HepG2 (cell line): ENCODE results near the gene SLC25A11. TPM values are rescaled to one million over a fixed set of nuclear protein-coding genes. Genes with fewer than 3 reads are reported as not detected.

ENCODE experiments used
- ARNT2 ChIP-seq: sonication (generic); formaldehyde crosslinking; IDR thresholded peaks from 2 replicates; pipeline ENCODE4 v1.8.0; 2022; ENCODE audit warnings: mild to moderate bottlenecking, low read depth, missing genetic modification reagents, moderate library complexity
- EEA1 ChIP-seq: sonication (generic); formaldehyde crosslinking; IDR thresholded peaks from 2 replicates; pipeline ENCODE4 v1.5.1; 2020; ENCODE audit warnings: mild to moderate bottlenecking, missing genetic modification reagents, borderline replicate concordance
- GABPA ChIP-seq, 2 experiments: IDR thresholded peaks; 2 replicates each; pipeline ENCODE4 v1.6.1; 2011 to 2016; ENCODE audit warnings: low read depth in 2 of 2, low read length in 1 of 2, missing biosample characterization in 1 of 2, missing genetic modification characterization in 1 of 2
- GATAD1 ChIP-seq: IDR thresholded peaks from 2 replicates; pipeline ENCODE4 v1.6.1; 2016; ENCODE audit warnings: missing genetic modification reagents, missing compliant biosample characterization
- KLF13 ChIP-seq: sonication (generic); formaldehyde crosslinking; IDR thresholded peaks from 2 replicates; pipeline ENCODE4 v1.4.0; 2020; ENCODE audit warnings: mild to moderate bottlenecking, missing genetic modification reagents
- KLF15 ChIP-seq: sonication (generic); formaldehyde crosslinking; IDR thresholded peaks from 2 replicates; pipeline ENCODE4 v1.8.1; 2023; ENCODE audit warnings: borderline replicate concordance, mild to moderate bottlenecking, inconsistent platforms, missing genetic modification reagents, mixed read lengths
- MAFF ChIP-seq: IDR thresholded peaks from 2 replicates; pipeline ENCODE4 v1.6.1; 2011; ENCODE audit warnings: low read depth, low read length, improper control_type of control experiment
- NFIB ChIP-seq: sonication (generic); formaldehyde crosslinking; IDR thresholded peaks from 2 replicates; pipeline ENCODE4 v1.9.0; 2021; ENCODE audit warnings: missing genetic modification reagents, mild to moderate bottlenecking, borderline replicate concordance
- NFKB2 ChIP-seq: sonication (generic); formaldehyde crosslinking; IDR thresholded peaks from 2 replicates; pipeline ENCODE4 v1.4.0; 2020; ENCODE audit warnings: missing genetic modification reagents, borderline replicate concordance
- NFKBIZ ChIP-seq: IDR thresholded peaks from 2 replicates; pipeline ENCODE4 v1.6.1; 2018; ENCODE audit warnings: missing genetic modification reagents, missing compliant biosample characterization
- RCOR2 ChIP-seq: IDR thresholded peaks from 2 replicates; pipeline ENCODE4 v1.6.1; 2016; ENCODE audit warnings: missing biosample characterization, missing genetic modification reagents
- SP140L ChIP-seq: sonication (generic); formaldehyde crosslinking; IDR thresholded peaks from 2 replicates; pipeline ENCODE4 v1.4.0; 2020; ENCODE audit warnings: missing genetic modification reagents, borderline replicate concordance
- TBP ChIP-seq: sonication (generic); formaldehyde crosslinking; IDR thresholded peaks from 2 replicates; pipeline ENCODE4 v1.5.0; 2020; ENCODE audit warnings: missing genetic modification reagents
- ZBTB1 ChIP-seq: sonication (generic); formaldehyde crosslinking; IDR thresholded peaks from 2 replicates; pipeline ENCODE4 v1.4.0; 2020; ENCODE audit warnings: missing genetic modification reagents, borderline replicate concordance
- ZFYVE20 ChIP-seq: sonication (generic); formaldehyde crosslinking; IDR thresholded peaks from 2 replicates; pipeline ENCODE4 v1.8.0; 2023; ENCODE audit warnings: low read depth, mild to moderate bottlenecking, moderate library complexity, missing genetic modification reagents, borderline replicate concordance
- ZNF124 ChIP-seq: sonication (generic); formaldehyde crosslinking; IDR thresholded peaks from 2 replicates; pipeline ENCODE4 v1.4.0; 2020; ENCODE audit warnings: missing genetic modification reagents
- ZNF234 ChIP-seq: sonication (generic); formaldehyde crosslinking; conservative IDR thresholded peaks from 2 replicates; pipeline ENCODE4 v1.5.1; 2020; ENCODE audit warnings: mild to moderate bottlenecking, missing genetic modification reagents
- ZNF282 ChIP-seq: fragments of 450-650 bp; IDR thresholded peaks from 2 replicates; pipeline ENCODE4 v1.6.1; 2018; ENCODE audit not compliant: partially characterized antibody
- ZNF468 ChIP-seq: sonication (generic); formaldehyde crosslinking; IDR thresholded peaks from 2 replicates; pipeline ENCODE4 v1.8.0; 2022; ENCODE audit warnings: mild to moderate bottlenecking, moderate library complexity, missing genetic modification reagents
- ZNF605 ChIP-seq: sonication (generic); formaldehyde crosslinking; IDR thresholded peaks from 2 replicates; pipeline ENCODE4 v1.8.0; 2022; ENCODE audit warnings: mild to moderate bottlenecking, missing genetic modification reagents
- ZNF709 ChIP-seq: sonication (generic); formaldehyde crosslinking; IDR thresholded peaks from 2 replicates; pipeline ENCODE4 v1.5.0; 2020; ENCODE audit warnings: mild to moderate bottlenecking, missing genetic modification reagents
- ZNF737 ChIP-seq: sonication (generic); formaldehyde crosslinking; IDR thresholded peaks from 2 replicates; pipeline ENCODE4 v1.5.0; 2020; ENCODE audit warnings: missing genetic modification reagents, mild to moderate bottlenecking, borderline replicate concordance
- ZNF780A ChIP-seq: sonication (generic); formaldehyde crosslinking; IDR thresholded peaks from 2 replicates; pipeline ENCODE4 v1.8.0; 2022; ENCODE audit warnings: mild to moderate bottlenecking, missing genetic modification reagents, moderate library complexity
- ZNF788 ChIP-seq: sonication (generic); formaldehyde crosslinking; IDR thresholded peaks from 2 replicates; pipeline ENCODE4 v1.5.0; 2020; ENCODE audit warnings: mild to moderate bottlenecking, missing genetic modification reagents, borderline replicate concordance
- polyA plus RNA-seq, 8 experiments: library from polyadenylated mRNA; depleted of rRNA in 3 of 8; stranded (reverse) in 7 of 8; unstranded in 1 of 8; fragments of >200 nt; fragmentation: Illumina TruSeq in 4 of 8; extraction: Trizol in 4 of 8; gene quantifications; 2 replicates each; pipeline versions ENCODE4 v1.2.1 to v1.2.3, GENCODE V29; 2011 to 2016; ENCODE audit warnings: low read depth in 4 of 8, missing spikeins in 1 of 8, mixed read lengths in 1 of 8; ENCODE audit not compliant: insufficient read depth in 1 of 8
- total RNA-seq, 5 experiments: library from RNA; depleted of rRNA; stranded (reverse); fragments of >200 nt; fragmentation: Illumina TruSeq; extraction: Trizol; gene quantifications; 2 replicates each; pipeline ENCODE4 v1.2.3, GENCODE V29; 2016; ENCODE audit warnings: low read depth in 1 of 5
- TF ChIP-seq, protein P1 (sequence below): sonication (generic); formaldehyde crosslinking; IDR thresholded peaks from 2 replicates; pipeline ENCODE4 v1.4.0; 2020; ENCODE audit warnings: mild to moderate bottlenecking, missing genetic modification reagents

The SLC25A11 gene
- total and polyA plus RNA-seq, 2 of the 13 experiments (the other 11 are each of a cell fraction or from before 2014, with no cell fraction given): 35.4 to 47.2 TPM

DNA sequence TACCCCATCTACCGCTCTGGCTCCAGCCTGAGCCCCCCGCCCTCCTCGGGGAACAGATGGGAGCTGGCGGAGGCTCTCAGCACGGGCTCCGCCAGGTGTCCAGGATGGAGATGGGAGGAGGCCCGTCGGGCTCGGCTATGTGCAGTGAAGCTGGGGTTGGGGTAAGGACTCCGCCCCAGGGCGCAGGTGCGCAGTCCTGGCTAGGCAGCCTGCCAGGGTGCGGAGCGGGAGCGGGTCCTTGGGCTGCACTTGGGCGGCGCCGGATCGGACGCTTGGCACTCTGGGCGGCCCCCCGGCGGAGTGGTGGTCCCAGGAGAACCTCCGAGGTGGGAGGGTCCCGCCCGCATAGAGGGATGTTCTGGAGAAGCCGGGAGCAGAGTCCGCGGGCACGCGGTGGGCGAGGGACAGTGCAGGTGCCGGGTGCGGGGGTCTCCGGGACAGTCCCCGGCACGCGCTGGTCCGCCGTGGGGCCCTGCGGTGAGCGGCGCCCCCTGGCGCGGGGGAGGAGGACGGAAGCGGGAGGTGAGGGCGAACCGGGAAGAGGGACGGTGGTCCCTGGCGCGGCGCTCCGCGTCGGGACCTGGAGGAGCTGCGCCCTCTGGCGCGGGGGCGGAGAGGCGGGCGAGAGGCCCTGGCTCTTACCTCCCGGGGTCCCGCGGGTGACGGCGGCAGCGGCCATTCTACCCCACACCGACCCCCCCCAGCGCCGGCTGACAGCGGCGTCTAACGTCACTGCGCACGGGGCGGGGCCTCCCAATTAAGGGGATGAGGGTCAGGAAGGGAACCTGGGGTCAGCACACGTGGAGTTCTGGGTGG is 47.3 kb upstream of the SLC25A11 start, which contains the start of gene CAMTA2 (continued):
- TF ChIP-seq, protein P1, sequence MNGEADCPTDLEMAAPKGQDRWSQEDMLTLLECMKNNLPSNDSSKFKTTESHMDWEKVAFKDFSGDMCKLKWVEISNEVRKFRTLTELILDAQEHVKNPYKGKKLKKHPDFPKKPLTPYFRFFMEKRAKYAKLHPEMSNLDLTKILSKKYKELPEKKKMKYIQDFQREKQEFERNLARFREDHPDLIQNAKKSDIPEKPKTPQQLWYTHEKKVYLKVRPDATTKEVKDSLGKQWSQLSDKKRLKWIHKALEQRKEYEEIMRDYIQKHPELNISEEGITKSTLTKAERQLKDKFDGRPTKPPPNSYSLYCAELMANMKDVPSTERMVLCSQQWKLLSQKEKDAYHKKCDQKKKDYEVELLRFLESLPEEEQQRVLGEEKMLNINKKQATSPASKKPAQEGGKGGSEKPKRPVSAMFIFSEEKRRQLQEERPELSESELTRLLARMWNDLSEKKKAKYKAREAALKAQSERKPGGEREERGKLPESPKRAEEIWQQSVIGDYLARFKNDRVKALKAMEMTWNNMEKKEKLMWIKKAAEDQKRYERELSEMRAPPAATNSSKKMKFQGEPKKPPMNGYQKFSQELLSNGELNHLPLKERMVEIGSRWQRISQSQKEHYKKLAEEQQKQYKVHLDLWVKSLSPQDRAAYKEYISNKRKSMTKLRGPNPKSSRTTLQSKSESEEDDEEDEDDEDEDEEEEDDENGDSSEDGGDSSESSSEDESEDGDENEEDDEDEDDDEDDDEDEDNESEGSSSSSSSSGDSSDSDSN (CRISPR knock-in tag): peak; percentile 98
- TF ChIP-seq ZNF234 (CRISPR knock-in tag) (peak; percentile 82; the same call in 1 of the 2 replicates), ZNF468 (CRISPR knock-in tag) (peak; percentile 51; the same call in 1 of the 2 replicates), MAFF (no peak), NFKBIZ (CRISPR knock-in tag) (no peak), GABPA (IDR thresholded peaks at IDR 0.05; ENCODE audit: low read depth, low read length) (peak; percentile 61), GABPA (CRISPR knock-in tag; IDR thresholded peaks at IDR 0.05; ENCODE audit: low read depth) (peak; percentile 47), ZNF124 (CRISPR knock-in tag) (0 out of 2 replicates have a peak, but pooled peaks have one; percentile 26), ZFYVE20 (CRISPR knock-in tag) (no peak), EEA1 (CRISPR knock-in tag) (no peak; the same call in 1 of the 2 replicates), ZNF737 (no peak), ZBTB1 (no peak), SP140L (CRISPR knock-in tag) (no peak), TBP (CRISPR knock-in tag) (no peak), NFKB2 (CRISPR knock-in tag) (no peak), KLF15 (CRISPR knock-in tag) (no peak), ZNF788 (CRISPR knock-in tag) (peak; percentile 77; the same call in 1 of the 2 replicates), ZNF282 (no peak), KLF13 (no peak), ZNF780A (CRISPR knock-in tag) (0 out of 2 replicates have a peak, but pooled peaks have one; percentile 67), ZNF605 (CRISPR knock-in tag) (peak; percentile 15; the same call in 1 of the 2 replicates), NFIB (no peak), GATAD1 (CRISPR knock-in tag) (peak; percentile 90), ZNF709 (CRISPR knock-in tag) (peak; percentile 92), ARNT2 (CRISPR knock-in tag) (peak; percentile 73; the same call in 1 of the 2 replicates), RCOR2 (CRISPR knock-in tag) (no peak)
